Brain microvascular endothelial cell (primary cell): Measurements from ENCODE around the gene SUFU.

ENCODE experiments used
- DNase-seq: peaks from one replicate; pipeline ENCODE4 v3.0.0-alpha.2; 2020
- H3K27ac ChIP-seq: fragments of 250-450 bp; sonication (Bioruptor Pico); 2 replicates; pipeline ENCODE4 v1.5.1; 2020; ENCODE audit warnings: mild to moderate bottlenecking, moderate library complexity
- H3K27me3 ChIP-seq: fragments of 250-450 bp; sonication (Bioruptor Pico); replicated peaks from 2 replicates; pipeline ENCODE4 v1.5.1; 2020; ENCODE audit warnings: mild to moderate bottlenecking
- H3K36me3 ChIP-seq: fragments of 250-450 bp; sonication (Bioruptor Pico); replicated peaks from 2 replicates; pipeline ENCODE4 v1.5.1; 2020; ENCODE audit warnings: mild to moderate bottlenecking
- H3K4me3 ChIP-seq: 2 replicates; pipeline ENCODE4 v1.5.1; 2011; ENCODE audit warnings: low read depth, mild to moderate bottlenecking, control low read depth, low read length, moderate library complexity
- CTCF ChIP-seq: IDR thresholded peaks from 2 replicates; pipeline ENCODE4 v1.5.1; 2011; ENCODE audit warnings: low read depth, mild to moderate bottlenecking, moderate library complexity, low read length, control low read depth, inconsistent platforms; ENCODE audit errors: missing control alignments
- in situ Hi-C: cut with HindIII; loops from 2 replicates; pipeline ENCODE4 v1.10.0; 2017; ENCODE audit warnings: low sequenced_read_pairs, low pct_ligation_motif_present

SUFU gene

GRCh38 chr10:102670065-102670670, 166.4 kb downstream of the SUFU start:
- Histone ChIP-seq H3K4me3 (no peak overlapping the region), H3K27ac (no peak overlapping the region), H3K36me3 (no peaks in the 10 kb centered on the region), H3K27me3 (no peaks in the 10 kb centered on the region)
- TF ChIP-seq CTCF = no peak
- DNase-seq = no peak
- in situ Hi-C loops = no loop called here

DNA sequence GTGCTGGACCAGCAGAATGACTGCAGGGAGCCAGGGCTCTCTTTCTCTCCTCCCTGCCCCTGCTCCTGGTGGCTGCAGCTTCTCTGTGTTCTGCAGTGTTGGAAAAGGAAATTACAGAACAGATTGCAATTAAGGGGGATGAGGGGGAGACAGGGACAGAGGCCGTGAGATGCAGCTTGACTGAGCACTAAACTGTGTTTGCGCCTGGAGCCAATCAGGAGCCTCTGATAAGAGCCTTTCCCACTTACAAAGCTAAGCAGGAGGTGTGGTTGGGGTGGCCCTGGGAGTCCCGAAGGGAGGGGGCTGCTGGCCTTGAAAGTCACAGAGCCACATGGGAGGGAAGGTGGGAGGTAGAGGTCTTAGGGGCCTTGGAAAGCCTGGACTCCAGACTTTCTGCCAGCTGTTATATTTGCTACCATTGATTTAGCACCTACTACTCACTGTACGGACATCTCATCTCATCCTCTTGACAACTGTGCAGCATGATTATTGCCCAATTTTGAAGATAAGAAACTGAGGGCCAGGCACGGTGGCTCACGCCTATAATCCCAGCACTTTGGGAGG, 167.2 kb downstream of the SUFU start:
- no peak for TF ChIP-seq CTCF
- in situ Hi-C loops = no loop called here

GRCh38 chr10:102673236-102673818, 169.6 kb downstream of the SUFU start:
- Histone ChIP-seq H3K27ac (peak overlapping the region; percentile 93), H3K4me3 (no peak overlapping the region), H3K27me3 (no peaks in the 10 kb centered on the region), H3K36me3 (no peaks in the 10 kb centered on the region)
- no peak for DNase-seq
- TF ChIP-seq CTCF = no peak
- in situ Hi-C loops = no loop called here

More for the DNA sequence above, 167.2 kb downstream of the SUFU start:
- no peak overlapping the region for H3K4me3 ChIP-seq
- no peak overlapping the region for H3K27ac ChIP-seq
- H3K36me3 ChIP-seq = no peaks in the 10 kb centered on the region
- no peaks in the 10 kb centered on the region for H3K27me3 ChIP-seq
- no peak for DNase-seq

GRCh38 chr10:102673819-102674511, 170.2 kb downstream of the SUFU start:
- peak overlapping the region; percentile 18 for H3K4me3 ChIP-seq
- peak overlapping the region; percentile 93 for H3K27ac ChIP-seq
- in situ Hi-C loops = no loop called here
- peak; percentile 72 for DNase-seq
- H3K27me3 ChIP-seq = no peaks in the 10 kb centered on the region
- no peak for TF ChIP-seq CTCF
- H3K36me3 ChIP-seq = no peaks in the 10 kb centered on the region

- DNase-seq = no peak
- Histone ChIP-seq H3K36me3 (no peaks in the 10 kb centered on the region), H3K27ac (peak overlapping the region; percentile 93), H3K27me3 (no peaks in the 10 kb centered on the region), H3K4me3 (no peak overlapping the region)
- in situ Hi-C loops = no loop called here
- TF ChIP-seq CTCF = no peak
Measured at GRCh38 chr10:102674566-102674965, 170.8 kb downstream of the SUFU start.
